ENCODE measurements around the gene NRSN1. TPM values are rescaled to one million over a fixed set of nuclear protein-coding genes. Genes with fewer than 3 reads are reported as not detected.
"Not testable (repeated sequence)": the region's sequence is repeated elsewhere in the genome, so short reads cannot be mapped to it uniquely, and the experiment has no call there.

NRSN1 gene
- total RNA-seq, 1 donor from 2014 or later: not detected

GRCh38 chr6:24139639-24140038, 13.6 kb downstream of the NRSN1 start:
- DNase-seq (ENCODE audit: low spot score) (no peak), ATAC-seq (no peak)

GRCh38 chr6:24140591-24140990, 14.6 kb downstream of the NRSN1 start:
- DNase-seq (ENCODE audit: low spot score) (no peak), ATAC-seq (no peak)

DNA sequence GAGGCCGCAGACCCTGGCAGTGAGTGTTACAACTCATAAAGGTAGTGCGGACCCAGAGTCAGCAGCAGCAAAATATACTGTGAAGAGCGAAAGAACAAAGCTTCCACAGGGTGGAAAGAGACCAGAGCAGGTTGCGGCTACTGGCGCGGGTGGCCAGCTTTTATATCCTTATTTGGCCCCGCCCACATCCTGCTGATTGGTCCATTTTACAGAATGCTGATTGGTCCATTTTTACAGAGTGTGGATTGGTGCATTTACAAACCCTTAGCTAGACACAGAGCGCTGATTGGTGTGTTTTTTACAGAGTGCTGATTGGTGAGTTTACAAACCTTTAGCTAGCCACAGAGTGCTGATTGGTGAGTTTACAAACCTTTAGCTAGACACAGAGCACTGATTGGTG, 16.7 kb downstream of the NRSN1 start:
- DNase-seq (ENCODE audit: low spot score); ATAC-seq: not testable (repeated sequence)

DNA sequence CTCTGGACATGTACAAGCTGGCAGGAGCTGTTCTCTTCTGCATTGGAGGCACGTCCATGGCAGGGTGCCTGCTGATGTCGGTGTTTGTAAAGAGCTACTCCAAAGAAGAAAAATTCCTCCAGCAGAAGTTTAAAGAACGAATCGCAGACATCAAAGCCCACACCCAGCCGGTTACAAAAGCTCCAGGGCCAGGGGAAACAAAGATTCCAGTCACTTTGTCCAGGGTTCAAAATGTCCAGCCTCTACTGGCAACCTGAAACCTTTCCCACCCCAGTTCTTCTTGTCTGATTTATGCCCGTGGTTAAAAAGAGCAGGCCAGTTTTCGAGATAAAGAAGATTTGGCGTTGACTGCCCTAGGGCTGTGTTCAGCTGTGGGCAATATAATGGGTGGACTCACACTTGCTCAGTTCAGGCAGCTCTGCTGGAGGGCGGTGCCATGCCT, 19.7 kb downstream of the NRSN1 start:
- DNase-seq (ENCODE audit: low spot score): no peak
- ATAC-seq: no peak

DNA sequence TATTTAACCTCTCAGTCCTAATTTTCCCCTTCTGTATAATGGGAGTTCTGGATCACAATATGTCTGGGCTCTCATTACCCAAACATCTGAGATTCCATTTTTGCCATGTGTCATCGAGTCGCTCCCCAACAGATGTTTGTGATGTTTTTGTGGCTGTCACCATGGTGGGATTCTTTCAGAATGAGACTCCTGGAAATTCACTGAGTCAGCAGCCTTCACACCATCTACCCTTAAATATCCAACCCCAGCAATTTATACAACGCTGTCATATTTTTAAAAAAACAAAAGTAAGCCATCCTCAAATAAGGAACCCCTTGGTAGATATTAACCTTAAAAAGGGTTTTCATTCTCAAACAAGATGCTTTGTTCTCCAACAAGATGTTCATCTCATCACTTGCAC, 20.9 kb downstream of the NRSN1 start:
- DNase-seq (ENCODE audit: low spot score) (no peak), ATAC-seq (no peak)

GRCh38 chr6:24147511-24148153, 21.6 kb downstream of the NRSN1 start:
- DNase-seq (ENCODE audit: low spot score) (no peak), ATAC-seq (no peak)

DNA sequence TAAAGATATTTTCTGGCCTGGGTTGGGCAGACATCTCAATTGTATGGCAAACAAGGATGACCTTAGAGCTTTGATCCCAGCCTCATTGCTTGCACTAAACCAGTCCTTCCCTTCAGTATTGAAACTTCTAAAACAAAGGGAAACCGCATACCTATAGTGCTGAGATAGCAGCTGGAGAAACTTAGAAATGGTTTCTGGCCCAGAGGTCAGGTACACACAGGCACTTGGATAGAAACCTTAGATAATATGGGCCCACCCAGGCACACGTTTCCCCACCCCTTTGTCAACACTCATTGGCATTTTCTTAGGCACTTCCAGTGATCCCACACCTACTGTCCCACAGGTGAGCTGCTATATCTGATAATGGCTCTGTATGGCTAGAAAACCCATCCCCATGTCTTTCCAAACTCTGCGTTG, 22.1 kb downstream of the NRSN1 start:
- no peak for ATAC-seq
- DNase-seq (ENCODE audit: low spot score): no peak

GRCh38 chr6:24148684-24149083, 22.7 kb downstream of the NRSN1 start:
- ATAC-seq: no peak
- DNase-seq (ENCODE audit: low spot score): no peak

- ATAC-seq: no peak
- no peak for DNase-seq (ENCODE audit: low spot score)
These were observed 23.3 kb downstream of the NRSN1 start for GRCh38 chr6:24149296-24149695.

DNA sequence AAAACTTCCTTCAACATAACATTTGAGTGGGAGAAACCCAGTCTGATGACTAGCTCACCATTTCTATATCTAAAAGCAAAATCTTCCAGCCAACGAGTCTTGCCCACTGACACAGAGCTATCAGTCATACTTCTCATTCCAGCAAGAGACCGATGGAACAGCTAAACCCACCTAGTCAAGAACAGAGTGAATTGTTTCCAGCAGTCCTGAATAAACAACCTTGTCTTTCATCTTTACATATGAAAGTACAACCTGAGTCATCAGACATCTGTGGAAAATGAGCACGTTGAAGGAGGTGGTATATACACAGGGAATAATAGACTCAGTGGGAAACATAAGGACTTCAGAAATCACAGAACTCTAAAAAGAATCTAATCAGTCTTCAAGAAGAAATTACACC, 23.8 kb downstream of the NRSN1 start:
- DNase-seq (ENCODE audit: low spot score): no peak

DNA sequence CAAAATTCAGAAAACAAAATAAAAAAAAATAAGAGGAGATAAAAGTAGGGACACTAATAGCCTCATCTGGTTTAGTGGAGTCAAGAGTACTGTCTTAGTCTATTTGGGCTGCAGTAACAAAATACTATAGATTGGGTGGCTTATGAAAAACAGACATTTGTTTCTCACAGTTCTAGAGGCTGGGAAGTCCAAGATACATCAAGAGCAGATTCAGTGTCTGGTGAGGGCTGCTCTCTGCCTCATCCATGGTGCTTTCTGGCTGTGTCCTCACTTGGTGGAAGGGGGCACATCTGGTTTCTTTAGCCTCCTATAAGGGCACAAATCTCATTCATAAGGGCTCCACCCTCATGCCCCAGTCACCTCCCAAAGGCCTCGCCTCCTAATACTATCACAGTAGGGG, 26.0 kb downstream of the NRSN1 start:
- no peak for DNase-seq (ENCODE audit: low spot score)
- no peak for ATAC-seq

More for the DNA sequence above, 23.8 kb downstream of the NRSN1 start:
- ATAC-seq: no peak

DNA sequence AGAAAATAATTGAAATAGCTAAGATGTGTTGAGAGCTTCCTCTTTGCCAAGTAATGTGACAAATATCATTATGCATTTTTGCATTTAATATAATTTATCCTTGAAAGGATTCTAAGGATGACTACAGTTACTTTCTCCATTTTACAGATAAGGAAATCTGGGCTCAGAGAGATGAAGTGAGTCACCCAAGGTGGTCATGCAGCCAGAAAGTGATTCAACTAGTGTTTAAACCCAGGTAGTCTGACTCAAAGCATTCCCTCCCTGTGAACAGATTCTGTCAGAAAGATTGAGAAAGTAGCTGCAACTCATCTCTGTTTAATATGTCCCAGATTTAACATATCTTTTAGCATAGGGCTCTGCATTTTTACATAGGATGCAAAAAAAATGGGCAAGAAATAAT, 28.1 kb downstream of the NRSN1 start:
- ATAC-seq (no peak), DNase-seq (ENCODE audit: low spot score) (no peak)

GRCh38 chr6:24157886-24158285, 31.9 kb downstream of the NRSN1 start:
- ATAC-seq (no peak), DNase-seq (ENCODE audit: low spot score) (no peak)

DNA sequence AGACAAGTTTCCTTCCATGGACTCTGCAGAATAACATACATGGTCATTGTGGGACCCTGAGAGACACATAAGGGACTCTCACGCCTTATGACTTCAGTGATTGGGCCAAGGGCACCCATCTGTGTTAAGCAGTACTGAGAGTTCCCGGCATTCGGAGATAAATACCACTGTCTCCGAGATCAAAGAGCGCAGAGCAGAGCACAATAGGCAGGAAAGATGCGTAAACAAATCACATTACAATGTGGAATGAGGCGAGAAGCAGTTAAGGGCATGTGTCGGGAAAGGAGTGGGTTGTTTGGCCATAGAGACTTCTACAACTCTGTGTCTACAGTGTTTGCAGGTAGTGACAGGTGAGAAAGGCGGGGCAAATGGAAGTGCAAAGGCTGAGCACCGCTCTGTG, 57.6 kb downstream of the NRSN1 start:
- no peak for DNase-seq (ENCODE audit: low spot score)

GRCh38 chr6:24186349-24186748, 60.3 kb downstream of the NRSN1 start:
- ATAC-seq (no peak), DNase-seq (ENCODE audit: low spot score) (no peak)

More for the DNA sequence above, 57.6 kb downstream of the NRSN1 start:
- no peak for ATAC-seq

DNA sequence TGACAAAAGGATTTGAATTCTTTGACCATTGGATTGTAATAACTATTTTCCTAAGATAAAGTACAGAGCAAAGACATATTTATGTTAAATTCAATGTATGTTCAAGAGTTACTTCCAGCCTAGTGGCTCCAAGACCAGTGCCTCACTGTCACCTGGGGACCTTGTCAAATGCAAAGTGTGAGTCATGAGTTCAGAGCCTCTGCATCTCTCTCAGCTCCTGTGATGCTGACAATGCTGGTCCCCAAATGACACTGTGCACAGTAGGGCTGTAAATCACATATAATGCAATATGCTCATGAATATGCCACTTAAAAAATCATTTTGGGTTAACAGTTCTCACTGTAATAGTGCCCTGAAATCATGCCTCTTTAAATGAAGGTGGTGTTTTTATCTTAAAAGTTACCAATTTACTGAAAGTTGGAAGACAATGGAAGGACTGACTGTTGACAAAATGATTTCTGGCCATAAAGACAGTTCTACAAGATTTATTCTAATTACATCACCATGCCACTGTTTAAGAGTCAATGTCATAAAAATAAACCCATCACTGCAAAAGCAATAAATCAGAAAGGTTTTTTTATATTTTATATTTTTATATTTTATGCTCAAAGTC, 62.1 kb downstream of the NRSN1 start:
- DNase-seq (ENCODE audit: low spot score): no peak
- ATAC-seq: no peak

DNA sequence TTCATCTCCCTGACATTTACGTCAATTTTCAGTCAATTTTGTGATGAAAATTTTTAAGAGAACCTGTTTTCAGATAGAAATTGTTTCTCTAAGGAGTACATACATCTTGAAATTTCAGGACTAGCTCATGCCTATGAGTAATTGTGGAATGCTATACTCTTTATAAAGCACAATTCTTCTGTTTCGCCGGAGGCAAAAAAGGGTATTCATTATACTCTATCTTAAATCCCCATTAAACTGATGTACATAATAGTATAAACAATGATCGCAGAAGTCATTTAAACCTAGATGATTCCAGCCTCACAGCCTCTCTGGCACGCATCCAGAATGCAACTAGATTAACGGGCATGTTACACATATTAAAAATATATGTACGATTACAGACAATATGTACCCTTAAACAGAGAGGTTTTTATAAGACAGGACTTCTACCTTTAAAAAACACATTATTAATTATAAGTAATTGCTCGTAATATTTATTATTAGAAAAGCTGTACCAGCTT, 62.6 kb downstream of the NRSN1 start:
- DNase-seq (ENCODE audit: low spot score): no peak

DNA sequence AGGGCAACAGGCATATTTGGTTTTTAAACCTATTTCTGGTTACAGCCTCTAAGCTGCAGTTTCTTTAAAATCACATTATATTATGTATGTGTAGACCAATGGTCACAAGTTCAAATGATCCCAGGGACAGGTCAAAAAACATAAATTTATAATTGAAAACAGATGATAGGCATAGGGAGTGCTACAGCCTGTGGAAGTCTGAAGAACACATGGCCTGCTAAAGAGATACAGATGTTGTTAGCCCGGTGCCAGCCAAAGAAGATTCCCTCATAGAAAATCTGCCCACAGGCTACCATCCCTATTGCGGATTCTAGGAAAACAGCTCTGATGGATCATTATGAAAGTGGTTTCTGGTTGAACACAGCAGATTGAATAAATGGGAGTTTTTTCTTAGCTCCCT, 65.3 kb downstream of the NRSN1 start:
- no peak for ATAC-seq
- no peak for DNase-seq (ENCODE audit: low spot score)

More for the DNA sequence above, 62.6 kb downstream of the NRSN1 start:
- ATAC-seq: no peak

DNA sequence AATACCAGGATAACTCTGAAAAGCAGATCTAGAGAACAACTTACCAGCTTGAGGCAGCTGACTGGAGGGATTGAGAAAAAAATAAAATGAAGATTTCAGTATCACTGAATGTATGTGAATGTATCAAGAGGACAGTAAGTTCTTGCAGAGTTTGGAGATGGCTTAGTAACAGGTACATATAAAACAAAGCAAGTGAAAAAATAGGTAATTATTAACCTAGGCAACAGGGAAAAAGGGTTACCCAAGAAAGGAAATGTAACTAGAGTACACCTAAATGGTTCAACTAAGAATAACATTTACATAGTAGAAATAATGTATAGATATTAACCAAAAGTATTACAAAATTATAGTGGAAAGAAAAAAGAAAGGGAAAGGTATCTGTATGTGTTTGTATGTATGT, 67.3 kb downstream of the NRSN1 start:
- DNase-seq (ENCODE audit: low spot score) (no peak), ATAC-seq (no peak)

DNA sequence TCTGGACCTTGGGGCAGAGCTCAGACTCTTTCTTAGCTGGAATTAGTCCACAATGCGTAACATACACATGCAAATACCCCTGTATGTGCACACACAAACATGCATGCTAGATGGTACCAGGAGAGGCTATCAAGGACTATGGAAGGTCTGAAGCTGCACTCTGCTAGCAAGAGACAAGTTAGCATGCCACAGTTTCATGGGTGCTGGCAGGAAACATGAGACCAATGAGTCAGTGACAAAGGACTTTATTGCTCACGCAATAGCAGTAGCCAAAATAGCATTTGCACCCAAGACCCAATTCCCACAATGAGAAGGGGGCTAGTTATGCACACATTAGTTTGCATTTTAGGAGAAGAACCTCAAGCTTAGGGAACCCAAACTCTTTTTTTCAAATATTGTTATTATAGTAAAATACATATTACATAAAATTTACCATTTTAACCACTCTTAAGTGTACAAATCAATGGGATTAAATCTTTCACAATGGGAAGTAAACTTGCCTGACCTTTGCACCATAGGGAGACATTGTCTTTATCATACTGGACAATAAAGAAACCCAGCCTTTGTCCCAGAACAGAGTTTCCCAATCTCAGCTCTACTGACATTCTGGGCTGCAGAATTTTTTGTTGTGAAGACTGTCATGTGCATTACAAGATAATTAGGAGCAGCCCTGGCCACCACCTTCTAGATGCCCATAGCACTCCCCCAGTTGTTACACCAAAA, 69.1 kb downstream of the NRSN1 start:
- no peak for ATAC-seq
- no peak for DNase-seq (ENCODE audit: low spot score)

- no peak for DNase-seq (ENCODE audit: low spot score)
- ATAC-seq: no peak
These were observed 70.0 kb downstream of the NRSN1 start for GRCh38 chr6:24195836-24196597.
